Left renal pelvis (tissue), 4 donors: Measurements from ENCODE around the gene PPP4C. TPM values are rescaled to one million over a fixed set of nuclear protein-coding genes. Genes with fewer than 3 reads are reported as not detected.
"Not testable (repeated sequence)": the region's sequence is repeated elsewhere in the genome, so short reads cannot be mapped to it uniquely, and the experiment has no call there.

ENCODE experiments used
- DNase-seq, 4 donors: peaks; one replicate each; pipeline ENCODE4 v3.0.0-alpha.2; 2013; ENCODE audit warnings: low read depth in 4 of 4, low spot score in 3 of 4
- polyA plus RNA-seq, 4 donors: library from polyadenylated mRNA; unstranded; fragments of 120-200 nt; gene quantifications; one replicate each; pipeline ENCODE4 v1.2.1, GENCODE V29; 2013; ENCODE audit not compliant: insufficient read length in 4 of 4

Gene PPP4C
- polyA plus RNA-seq, 4 donors, result 63.3 to 107 (median 83.5) TPM

- no peak for DNase-seq
Measured at GRCh38 chr16:30095166-30096078, 19.6 kb downstream of the PPP4C start.

GRCh38 chr16:30096105-30096861 is 20.5 kb downstream of the PPP4C start, which contains the start of gene YPEL3:
Gene YPEL3, minus strand, starts transcription at chr16:30096213. Its CDS starts 731 bp downstream, at chr16:30095482.
- peak; percentile 76 to 82 (median 78) for DNase-seq

- no peak for DNase-seq
Measured at GRCh38 chr16:30096862-30097563, 21.2 kb downstream of the PPP4C start.

GRCh38 chr16:30104090-30104489 is 28.3 kb downstream of the PPP4C start:
- DNase-seq, result no peak

GRCh38 chr16:30104492-30104891 is 28.7 kb downstream of the PPP4C start:
- no peak for DNase-seq

- DNase-seq, result no peak
Measured at GRCh38 chr16:30108059-30108850, 32.5 kb downstream of the PPP4C start.

GRCh38 chr16:30110661-30111060 is 34.9 kb downstream of the PPP4C start:
- no peak for DNase-seq

- no peak for DNase-seq
Measured at GRCh38 chr16:30112197-30113030, 36.6 kb downstream of the PPP4C start.

- no peak for DNase-seq
Measured at GRCh38 chr16:30113031-30113710, 37.4 kb downstream of the PPP4C start, which contains the start of gene GDPD3. Gene GDPD3, minus strand, starts transcription at chr16:30113537. Its CDS starts 59 bp downstream, at chr16:30113478.

- no peak for DNase-seq
Measured at GRCh38 chr16:30113711-30114333, 38.0 kb downstream of the PPP4C start.

- no peak for DNase-seq
Measured at GRCh38 chr16:30114411-30114810, 38.6 kb downstream of the PPP4C start.

- not testable (repeated sequence) for DNase-seq
Measured at GRCh38 chr16:30114833-30115232, 39.0 kb downstream of the PPP4C start.

- no peak for DNase-seq
Measured at GRCh38 chr16:30115238-30115637, 39.4 kb downstream of the PPP4C start.

GRCh38 chr16:30116291-30117207 is 40.8 kb downstream of the PPP4C start:
- DNase-seq, result no peak

GRCh38 chr16:30117768-30118167 is 42.0 kb downstream of the PPP4C start:
- no peak for DNase-seq

GRCh38 chr16:30119428-30119827 is 43.6 kb downstream of the PPP4C start:
- no peak for DNase-seq
